GM19372 (cell line): Measurements from ENCODE around the gene SYCE3.

ENCODE experiments used
- ATAC-seq: cut with Tn5 transposase; IDR thresholded peaks from one replicate; pipeline ENCODE4 v1.9.1; 2021; ENCODE audit warnings: mild to moderate bottlenecking, low read depth, moderate library complexity; ENCODE audit not compliant: unreplicated experiment

SYCE3 gene

DNA sequence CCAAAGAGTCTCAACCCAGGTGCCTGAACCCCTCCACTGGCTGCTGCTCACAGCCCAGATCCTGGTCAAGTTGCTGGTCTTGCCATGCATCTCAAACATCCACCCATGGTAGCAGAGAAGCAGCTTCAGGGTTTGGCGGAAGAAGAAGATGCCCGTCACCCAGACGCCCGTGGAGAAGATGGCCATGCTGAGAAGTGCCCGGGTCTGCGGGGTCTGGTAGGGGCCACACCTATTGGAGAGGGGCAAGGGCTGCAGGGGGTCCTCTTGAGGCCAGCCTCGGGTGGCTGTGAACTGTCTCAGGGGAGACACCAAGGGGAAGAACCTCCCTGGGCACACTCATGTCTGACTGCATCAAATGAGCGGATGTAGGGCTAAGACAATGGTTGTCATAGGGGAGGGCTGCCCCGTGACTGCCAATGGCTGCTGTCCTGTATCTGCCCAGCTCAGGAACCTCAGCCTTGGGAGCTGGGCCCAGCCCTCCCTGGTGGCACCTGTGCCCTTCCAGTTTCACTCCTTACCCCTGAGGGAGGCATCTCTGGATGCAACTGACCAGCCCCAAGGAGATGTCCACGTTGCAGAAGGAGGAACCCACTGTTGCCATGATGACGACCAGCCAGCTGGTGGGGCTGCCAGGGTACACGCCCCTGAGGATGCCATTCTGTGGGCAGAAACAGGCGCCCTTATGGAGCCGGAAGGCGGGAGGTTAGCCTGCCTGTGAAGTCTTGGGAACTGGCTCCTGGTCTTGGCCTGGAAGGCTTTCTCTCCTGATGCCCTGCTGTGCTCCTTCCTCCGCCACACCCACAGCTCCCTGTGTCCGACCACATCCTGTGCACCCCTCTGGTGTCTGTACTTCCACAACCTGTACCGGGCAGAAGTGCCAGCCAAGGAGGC, 14.3 kb upstream of the SYCE3 start:
- no peak for ATAC-seq

DNA sequence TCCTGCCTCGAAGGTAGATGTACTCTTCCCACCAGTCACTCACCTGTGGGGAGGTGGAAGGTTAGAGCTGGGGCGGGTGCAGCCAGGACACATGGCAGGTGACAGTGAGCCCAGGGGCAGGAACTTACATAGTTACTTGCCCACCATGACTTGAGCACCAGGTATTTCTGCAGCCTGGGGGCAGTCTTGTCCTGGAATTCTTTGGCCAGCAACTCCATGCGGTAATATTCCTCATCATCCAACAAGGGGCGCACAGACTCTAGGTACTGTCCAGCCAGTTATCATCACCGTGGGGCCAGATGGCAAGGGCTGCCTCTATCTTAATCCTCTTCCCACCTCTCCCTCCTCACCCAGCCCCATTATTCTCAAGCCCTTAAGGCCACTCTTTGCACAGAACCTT, 13.4 kb upstream of the SYCE3 start:
- no peak for ATAC-seq

DNA sequence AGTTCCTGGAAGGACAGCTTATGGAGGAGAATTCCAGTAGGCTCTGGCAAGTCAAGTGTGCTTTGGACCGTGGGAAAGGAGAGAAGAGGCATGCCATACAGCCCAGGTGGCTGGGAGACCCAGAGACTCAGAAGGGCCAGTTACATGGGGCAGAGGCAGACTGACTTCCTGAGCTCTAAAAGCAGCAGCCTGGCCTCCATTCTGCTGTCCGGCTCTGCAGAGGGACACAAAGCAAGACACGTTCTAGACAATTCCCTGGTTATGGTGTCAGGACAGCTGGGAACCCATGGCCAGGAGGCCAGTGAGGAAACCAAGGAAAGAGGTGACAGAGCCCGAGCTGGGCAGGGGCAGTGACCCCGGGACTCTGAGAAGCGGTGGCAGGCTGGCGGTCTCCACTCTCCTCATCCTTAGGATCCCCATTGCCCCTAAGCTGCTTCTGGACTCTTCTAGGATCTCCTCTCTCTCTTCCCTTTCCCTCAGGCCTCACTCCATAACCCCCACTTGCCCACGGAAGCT, 12.8 kb upstream of the SYCE3 start:
- ATAC-seq: no peak

DNA sequence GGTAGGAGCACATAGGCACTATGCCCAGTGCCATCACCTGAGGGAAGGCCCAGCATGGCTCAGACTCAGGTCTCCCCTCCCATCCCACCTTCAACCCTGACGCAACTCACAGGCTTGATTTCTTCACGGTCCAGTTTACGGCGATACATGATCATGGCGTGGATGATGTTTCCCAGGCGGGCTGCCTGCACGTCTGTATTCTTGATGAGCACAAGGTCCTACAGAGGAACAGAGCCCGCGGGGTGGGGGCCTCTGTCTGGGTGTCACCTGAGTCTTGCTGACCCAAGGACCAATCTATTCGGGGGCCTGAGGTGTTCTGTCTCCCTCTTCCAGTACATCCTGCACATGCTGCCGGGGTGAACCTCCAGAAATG, 11.7 kb upstream of the SYCE3 start:
- ATAC-seq: no peak

DNA sequence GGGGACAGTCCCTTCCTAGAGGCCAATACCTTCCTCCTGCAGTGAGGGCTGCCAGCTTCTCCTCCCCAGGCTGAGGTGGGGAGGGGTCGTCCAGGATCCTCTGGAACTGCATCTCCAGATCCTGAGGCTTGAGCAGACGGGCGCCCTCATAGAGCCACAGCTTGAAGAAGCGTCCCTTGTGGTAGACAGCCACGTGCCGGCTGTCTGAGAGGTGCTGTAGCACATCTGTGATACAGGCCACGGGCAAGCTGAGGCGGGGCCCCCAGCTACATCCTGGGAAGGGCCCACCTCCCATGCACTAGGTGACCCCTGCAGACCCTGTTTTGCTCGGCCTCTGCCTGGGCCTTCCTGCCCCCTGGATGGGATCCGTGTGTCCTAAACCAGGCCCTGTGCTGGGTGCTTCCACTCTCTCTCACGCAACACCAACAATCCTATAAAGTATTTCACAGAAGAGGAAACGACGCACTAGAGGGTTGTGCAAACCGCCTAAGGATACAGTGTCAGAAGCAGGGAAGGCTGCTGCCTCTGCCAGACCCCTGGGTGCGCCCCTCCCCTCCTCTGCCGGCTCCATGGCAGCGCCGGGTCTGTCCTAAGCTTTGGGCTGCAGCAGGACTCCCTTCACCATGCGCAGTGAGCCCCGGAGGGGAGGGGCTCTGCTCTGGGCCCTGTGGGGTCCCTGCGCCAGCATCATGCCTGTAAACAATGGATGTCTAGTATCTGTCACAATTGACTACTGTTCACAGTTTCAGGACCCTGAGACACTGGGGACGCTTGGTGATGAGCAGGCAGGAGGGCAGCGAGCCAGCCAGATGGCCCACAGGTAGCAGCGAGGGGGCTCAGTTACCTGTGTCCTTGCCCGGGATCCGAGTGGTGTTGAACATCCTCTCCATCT, 11.0 kb upstream of the SYCE3 start:
- ATAC-seq: no peak

DNA sequence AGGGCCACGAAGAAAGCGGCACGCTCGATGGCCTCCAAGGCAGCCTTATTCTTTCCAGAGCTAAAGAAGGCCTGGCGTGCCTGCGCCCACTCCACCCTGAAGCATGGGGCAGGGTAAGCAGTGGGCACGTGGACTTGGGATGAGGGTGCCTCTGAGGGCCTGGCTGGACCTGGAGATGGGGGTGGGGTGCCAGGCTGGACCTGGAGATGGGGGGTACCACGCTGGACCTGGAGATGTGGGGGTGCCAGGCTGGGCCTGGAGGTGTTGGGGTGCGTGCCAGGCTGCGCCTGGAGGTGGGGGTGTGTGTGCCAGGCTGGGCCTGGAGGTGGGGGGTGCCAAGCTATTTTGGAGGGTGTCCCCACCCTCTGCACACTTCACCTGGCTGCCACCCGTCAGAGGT, 10.2 kb upstream of the SYCE3 start:
- no peak for ATAC-seq

DNA sequence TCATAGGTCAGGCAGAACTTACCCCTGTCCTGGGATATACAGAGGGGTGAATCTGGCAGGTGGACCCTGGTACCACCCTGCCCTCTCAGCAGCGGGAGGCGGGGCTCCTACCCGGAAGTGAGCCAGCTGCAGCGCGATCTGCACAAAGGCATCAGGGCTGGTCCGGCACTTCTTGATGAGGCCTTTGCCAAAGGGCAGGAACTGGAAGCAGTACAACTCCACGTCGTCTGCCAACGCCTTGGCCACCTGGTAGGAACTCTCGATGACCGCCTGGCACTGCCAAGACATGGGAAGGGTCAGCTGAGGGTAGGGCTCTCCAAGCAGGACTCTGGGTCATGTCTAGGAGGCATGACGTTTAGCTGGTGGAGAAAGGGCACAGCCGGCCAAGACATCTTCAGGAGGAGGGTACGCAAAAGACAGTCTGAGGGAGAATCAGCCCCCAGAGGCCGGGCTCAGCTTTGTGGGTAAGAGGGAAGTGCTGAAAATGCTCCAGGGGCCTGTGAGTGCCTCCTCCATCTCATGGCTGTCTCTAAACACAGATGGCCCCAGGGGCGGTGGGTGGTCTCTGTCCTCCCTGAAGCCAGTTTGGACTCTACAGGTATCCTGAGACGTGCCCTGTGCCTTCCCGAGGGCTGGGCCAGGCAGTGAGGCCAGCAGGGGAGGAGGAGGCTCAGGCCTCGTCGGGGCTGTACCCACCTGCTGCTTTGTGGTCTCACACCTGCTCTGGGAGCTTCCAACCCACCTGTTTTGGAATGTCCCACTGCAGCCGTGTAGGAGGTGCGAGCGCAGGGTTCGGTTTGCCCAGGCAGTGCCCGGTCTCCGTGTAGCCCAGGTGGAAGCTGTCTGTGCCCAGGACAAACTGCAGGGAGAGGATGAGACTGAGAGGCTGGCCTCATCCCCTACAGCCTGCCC, 8.8 kb upstream of the SYCE3 start:
- ATAC-seq: no peak

DNA sequence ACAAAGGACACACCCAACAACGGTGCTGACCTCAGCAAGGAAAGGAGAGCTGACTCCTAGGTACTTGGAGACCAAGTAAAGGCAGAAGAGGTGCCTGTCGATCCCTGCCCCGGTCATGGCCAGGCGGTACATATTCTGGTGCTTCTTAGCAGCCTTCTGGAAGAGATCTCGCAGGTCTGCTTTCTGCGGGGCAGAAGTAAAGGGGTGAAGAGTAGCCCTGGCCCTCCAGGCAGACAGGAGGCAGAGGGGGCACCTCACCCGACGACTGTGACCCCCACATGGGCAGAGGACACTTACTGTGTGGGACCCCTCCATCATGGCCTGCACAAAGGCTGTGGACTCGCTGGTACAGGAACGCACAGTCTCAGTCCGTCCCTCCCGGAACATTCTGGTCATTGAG, 8.1 kb upstream of the SYCE3 start:
- ATAC-seq: no peak

DNA sequence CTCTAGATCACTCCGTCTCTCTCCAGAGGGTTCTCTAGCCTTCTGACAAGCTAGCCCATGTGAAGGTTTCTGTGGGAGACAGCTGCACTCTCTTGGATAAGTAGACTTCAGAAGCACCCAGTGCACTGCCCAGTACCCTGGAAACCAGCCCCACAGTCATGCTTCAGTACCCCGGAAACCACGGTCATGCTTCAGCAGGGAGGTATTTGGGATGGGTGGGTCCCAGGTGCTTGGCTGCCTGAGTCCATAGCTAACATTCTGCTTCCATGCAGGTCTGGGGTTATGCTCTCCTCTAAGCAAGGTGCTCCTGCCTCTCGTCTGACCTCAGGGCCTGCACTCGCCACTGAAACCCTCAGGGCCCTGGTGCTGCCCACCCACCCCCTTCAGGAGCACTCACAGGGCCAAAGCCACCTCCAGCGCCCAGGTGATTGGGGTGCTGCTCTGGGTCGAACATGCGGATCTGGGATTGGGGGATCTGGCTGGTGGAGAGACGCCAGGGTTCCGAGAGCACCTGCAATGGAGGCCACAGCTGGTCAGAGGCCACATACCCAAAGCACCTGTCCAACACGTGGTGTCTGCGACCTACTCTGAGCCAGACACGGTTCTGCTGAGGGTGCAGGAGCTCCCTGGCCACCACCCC, 7.3 kb upstream of the SYCE3 start:
- ATAC-seq: no peak

DNA sequence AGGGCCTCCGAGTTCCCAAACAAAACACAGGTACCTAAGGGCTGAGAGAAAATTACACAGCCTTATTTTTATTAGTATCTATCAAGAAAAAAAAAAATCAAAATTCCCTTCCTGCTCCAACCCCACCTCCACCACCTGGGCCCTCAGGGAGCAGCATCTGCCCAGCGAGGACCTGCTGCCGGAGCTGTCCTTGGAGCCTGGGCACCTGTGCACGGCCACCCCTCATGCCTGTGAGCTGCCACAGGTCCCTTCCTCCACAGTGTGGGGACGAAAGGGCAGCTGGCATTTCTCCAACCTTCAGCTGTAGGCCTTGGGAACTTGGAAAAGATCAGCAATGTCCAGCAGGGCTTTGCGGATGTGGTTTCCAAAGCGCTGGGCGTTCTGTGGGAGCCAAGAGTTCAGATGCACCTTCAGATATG, 6.3 kb upstream of the SYCE3 start:
- no peak for ATAC-seq

DNA sequence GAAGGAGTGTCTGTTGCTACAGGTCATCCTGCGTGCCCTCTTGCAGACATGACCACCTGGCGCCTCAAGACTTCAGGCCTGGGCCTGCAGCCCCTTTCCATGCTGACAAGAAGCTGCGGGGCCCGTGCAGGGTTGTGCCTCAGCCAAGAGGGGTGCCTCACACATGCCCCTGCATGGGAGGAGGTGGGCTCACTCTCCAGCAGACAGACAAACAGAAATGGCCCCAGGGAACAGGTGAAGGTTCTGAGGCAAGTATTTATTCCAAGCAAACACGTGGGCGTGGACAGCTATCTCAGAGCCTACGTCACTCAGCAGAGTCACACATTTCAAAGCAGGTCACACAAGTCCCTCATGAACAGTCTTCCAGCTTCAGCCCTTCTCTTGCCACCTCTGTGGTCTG, 5.9 kb upstream of the SYCE3 start:
- no peak for ATAC-seq

DNA sequence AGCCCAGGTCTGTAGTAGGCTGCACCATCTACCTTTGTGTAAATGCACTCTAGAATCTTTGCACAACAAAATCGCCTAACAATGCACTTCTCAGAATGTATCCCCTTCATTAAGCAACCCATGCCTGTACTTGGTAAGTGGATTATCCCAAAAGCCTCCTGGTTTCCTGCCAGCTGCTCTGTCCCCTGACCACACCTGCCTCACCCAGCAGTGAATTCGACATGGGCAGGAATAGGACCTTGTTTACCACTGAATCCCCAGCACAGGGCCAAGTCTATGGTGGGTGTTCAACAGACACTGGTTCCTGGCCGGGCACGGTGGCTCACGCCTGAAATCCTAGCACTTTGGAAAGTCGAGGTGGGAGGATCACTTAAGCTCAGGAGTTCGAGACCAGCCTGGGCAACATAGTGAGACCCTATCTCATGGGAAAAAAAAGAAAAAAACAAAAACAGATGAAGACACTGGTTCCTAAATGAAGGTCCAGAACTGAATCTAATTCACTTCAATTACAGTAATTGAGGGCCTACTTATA, 5.1 kb upstream of the SYCE3 start:
- no peak for ATAC-seq

DNA sequence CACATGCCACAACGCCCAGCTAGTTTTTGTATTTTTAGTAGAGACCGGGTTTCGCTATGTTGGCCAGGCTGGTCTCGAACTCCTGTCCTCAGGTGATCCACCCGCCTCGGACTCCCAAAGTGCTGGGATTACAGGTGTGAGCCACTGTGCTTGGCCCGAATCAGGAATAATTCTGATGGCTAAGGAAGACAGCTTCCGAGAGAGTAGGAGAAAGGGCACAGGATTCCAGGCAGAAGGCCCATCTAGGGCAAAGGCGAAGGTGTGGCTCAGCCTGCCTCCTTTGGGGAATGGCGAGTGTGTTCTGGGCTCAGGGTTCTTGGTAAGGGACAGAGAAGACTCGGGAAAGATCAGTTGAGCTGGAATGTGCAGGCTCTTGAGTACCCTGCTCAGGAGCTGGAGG, 1.6 kb upstream of the SYCE3 start:
- no peak for ATAC-seq

DNA sequence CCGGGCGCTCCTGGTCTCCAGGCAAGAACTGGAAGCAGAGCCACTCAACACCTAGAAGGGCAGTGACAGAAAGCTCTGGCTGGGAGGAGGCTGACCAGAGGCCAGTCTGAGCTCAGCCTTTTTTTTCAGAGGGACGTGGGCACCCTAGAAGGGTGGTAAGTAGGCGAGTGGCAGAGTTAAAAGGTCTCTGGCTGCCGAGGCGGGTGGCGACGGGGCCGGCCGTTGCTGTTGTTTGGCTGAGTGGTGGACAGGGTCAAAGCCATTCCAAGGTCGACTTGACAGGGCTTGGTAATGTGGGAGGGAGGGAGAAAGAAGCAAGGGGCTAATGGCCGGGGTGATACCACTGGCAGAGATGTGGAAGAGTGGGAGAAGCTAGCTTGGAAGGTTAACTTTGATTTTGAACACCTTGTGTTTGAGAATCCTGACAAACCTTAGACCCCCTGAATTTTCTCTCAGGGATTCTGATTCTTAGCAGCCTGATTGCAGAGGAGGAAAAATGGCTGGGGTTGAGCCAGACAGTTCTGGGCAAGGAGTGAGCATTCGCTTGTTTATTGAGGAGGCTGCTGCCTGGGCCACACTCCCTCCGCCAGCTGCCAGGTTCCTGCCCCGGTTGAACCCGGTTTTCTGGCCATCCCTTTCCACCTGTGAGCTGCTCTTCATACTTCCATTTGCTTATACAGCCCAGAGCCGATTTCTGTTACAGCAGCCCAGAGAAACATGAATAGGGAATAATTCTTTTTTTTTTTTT, 868 bp upstream of the SYCE3 start:
- ATAC-seq: no peak

DNA sequence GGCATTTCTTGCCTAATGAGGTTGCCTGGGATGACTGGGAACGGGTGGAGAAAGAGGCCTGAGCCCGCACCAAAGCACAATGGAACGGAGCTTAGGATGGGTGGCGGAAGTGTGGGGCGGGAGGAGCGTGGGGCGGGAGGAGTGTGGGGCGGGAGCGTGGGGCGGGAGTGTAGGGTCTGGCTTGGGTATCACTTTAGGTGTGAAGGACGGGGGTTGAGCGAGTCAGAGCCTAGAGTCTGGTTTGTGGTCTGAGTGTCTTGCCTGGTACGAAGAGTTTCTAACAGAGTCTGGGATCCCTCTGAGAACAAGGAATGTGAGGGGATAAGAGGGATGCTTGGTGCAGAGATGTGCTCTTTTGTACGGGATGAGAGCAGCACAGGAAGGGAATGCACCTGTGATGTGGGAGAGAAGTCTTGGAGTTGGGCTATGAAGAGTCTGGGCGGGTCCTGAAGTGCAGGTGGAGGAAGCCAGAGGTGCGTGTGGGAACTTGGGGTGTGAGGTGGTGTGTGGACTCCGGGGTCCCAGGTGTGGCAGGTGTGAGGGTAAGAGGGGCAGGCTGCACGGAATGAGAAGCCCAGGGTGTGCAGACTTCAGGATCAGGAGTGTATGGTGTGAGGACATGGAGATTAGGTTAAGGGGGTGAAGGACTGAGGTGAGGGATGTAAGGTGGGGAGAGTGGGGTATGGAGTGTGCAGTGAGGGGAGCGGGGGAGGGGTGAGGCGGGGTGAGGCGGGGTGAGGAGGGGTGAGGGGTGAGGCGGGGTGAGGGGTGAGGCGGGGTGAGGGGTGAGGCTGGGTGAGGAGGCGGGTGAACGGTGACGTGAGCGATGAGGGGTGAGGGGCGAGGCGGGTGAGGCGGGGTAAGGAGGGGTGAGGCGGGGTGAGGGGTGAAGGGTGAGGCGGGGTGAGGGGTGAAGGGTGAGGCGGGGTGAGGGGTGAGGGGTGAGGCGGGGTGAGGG, 1.0 kb downstream of the SYCE3 start:
- ATAC-seq: no peak

DNA sequence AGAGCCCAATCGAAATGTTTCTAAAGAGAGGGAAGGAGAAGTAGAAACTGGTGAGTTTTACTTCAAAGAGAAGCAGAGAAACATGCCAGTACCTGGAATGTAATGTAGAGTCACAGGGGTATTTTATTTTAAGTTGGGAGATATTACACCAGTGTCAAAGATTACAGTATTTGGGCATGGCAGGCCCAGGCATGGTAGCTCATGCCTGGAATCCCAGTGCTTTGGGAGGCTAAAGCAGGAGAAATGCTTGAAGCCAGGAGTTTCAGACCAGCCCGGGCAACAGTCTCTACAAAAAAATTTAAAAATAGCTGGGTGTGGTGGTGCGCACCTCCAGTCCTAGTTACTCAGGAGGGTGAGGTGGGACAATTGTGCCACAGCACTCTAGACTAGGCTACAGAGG, 2.7 kb downstream of the SYCE3 start:
- no peak for ATAC-seq

DNA sequence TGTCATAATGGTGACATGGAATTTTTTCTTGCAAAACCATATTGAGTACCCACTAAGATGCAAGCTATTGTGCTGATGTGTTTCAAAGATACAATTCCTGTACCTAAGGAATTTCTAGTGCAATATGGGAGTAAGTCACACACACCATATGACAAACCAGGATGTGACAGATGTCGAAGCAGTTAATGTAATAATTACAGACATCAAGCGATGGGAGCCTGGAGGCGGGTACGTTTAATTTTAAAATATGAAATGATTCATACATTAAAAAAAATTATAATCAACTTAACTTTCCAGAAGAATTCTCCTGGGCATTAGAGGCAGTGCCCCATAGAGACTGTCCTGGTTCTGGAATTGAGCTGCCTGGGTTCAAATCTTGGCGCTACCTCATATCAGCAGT, 6.0 kb downstream of the SYCE3 start:
- ATAC-seq: no peak

DNA sequence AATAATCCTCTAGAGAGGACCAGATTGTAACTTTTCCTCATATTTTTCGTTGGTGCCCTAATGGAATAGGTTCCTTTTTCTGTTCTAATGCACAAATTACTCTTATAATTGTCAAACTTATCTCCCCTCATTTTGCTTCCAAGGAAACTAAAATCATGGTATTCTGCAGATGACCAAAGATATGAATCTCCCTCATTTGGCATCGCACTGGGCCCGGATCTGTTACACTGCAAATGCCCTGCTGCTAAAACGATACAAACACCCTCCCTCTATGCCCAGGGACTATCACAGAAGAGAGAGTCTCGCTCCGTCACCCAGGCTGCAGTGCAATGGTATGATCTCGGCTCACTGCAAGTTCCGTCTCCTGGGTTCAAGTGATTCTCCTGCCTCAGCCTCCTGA, 9.4 kb downstream of the SYCE3 start:
- no peak for ATAC-seq
